Bone marrow (tissue), 2 donors: ENCODE measurements around the gene SLC6A17.
A peak's percentile ranks its signal among the peaks of the same experiment; 100 is the strongest.

Experiments
- DNase-seq, 2 donors: peaks; one replicate each; lab custom pipeline; 2025; lab: John Stamatoyannopoulos, UW

Gene SLC6A17

DNA sequence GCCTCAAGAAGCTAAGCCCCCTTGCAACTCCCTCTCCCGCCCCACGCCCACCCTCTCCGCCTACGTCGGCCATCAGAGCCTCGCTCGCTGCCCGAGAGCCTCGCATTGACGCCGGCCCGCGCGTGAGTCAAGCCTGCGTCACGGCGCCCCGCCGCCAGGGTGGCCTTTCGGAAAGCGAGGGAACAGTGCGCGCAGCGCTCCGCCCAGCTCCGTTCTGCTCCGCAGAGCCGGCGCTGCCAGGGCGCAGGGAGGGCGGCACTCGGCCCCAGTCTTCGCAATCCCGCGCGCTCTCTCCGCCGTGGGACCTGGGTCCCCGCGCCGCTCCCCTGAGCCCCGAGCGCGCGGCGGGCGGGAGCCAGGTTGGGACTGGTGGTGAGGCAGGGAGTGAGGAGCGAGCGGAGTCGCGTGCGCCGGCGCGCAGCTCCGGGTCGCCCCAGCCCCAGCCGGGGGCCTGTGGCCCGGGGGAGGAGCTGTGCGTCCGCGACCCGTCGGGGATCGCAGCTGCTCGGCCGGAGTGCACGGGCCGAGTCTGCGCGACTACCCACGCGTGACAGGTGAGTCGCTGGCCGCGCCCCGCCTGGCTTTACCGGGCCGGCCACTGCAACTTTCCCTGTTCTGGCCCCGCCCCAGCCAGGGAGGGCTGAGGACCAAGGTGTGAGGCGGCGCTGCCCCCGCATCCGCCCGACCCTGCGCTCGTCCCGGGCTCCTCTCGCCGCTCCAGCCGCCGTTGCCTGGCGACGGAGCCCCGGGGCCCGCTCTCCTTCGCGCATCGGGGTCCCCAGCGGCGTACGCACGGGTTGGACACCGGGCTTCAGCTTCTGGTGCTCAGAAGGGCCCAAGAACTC, at the start of gene SLC6A17:
Gene SLC6A17, plus strand, starts transcription at position 165 of the 845 bp plus-strand sequence. CDS start 16,436 bp downstream, outside the sequence.
- DNase-seq = no peak

DNA sequence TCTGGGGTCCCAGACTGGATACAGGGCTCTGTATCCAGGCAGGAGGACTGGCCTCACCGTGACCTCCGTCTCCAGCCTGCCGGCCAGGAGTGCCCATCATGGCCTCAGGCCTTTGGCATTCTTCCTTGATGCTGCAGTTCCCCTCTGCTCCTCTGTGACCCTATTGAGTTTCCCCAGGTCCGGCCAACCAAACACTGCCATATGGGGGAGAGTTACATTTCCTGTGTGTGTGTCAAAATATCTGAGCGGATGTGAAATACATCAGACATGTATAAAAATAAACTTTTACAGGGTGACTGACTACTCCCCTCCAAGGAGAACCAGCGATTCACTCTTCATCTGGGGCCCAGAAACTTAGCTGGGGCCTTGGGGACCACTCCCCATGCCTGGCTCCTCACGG, 48.2 kb upstream of the SLC6A17 start:
- peak in 1 of 2 donors; percentile 63 for DNase-seq

DNA sequence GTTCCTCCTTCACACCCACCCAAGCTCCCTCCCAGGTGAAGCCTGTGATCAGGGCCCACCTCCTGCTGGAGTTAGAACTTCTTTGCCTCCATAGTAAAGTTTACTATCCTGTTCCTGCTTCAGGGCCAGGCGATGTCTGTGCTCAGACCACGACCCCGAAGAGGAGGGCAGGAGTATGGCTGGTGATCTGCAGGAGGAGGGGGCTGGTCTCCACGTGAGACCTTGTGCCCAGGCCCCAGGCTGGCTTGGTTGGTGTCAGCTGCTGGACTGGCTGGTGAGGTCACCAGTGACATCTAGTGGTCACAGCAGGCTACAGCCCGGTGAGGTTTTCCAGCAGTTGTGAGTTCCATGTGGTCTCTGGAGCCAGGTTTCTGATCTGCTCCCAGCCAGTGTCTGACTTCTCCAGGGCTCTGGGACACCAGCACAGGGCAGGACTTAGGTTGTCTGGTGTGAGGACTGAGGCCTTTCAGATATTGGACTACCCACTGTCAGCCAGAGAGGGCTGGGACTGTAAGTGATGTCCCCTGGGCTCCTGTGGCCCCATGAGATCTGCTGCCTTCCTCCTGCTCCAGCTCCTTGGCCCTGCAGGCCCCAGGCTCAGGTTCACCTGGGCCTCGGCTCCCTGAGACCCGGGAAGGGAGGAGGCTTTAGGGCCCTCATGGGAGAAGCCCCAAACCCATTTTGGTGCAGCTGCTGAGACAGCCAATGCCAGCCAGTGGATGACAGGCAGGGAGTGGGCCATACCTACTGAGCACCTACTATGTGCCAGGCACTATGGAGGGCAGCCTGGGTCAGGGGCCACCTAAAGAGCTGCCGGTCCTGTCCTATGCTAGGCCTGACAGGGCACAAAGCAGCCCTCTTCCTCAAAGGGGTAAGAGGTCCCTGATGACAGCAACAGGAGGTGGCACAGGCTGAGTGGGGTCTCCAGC, 44.0 kb upstream of the SLC6A17 start:
- peak; percentile 22 to 40 for DNase-seq

DNA sequence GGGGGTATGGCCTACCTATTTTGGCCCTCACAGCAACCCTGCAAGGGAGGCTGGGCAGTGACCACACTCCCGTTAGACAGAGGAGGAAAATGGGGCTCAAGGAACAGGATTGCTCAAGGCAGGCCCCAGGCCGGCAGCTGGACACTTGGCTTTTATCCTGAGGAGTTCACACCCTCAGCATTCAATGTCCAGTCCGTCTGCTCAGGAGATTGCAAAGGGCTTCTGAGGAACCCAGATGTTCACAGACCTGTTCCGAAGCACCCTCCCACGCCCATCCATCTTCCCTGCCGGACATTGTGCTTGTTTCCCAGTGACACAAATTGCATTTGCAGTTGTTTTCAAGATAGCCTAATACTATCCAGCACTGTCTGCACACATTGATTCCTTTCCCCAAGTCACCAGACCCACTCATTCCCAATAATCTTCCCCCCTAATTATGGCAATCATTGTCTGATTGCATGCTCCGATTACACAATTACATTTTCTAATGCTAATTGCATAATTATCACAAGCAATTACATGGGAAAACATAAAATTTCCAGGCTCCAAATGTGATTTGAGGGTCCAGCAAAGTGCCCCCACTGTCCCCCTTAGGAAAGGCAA, 42.3 kb upstream of the SLC6A17 start:
- DNase-seq = no peak

DNA sequence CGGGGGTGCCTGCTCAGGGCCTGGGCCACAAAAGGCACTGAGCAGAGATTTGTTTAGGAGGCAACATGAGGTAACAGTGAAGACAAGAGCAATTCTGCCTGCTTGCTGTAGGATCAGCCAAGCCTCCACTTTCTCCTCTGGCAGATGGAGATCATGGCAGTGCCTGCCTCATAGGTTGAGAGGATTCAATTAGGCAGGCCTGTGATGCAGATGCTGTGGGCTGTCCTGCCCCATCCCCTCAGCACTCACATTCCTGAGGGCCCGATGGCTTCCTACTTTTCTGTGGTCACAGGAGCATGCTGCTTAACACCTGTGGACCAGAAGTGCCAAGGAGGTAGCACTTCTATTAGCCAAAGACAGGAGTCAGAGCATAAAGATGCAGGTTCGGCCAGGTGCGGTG, 39.2 kb upstream of the SLC6A17 start:
- no peak for DNase-seq

DNA sequence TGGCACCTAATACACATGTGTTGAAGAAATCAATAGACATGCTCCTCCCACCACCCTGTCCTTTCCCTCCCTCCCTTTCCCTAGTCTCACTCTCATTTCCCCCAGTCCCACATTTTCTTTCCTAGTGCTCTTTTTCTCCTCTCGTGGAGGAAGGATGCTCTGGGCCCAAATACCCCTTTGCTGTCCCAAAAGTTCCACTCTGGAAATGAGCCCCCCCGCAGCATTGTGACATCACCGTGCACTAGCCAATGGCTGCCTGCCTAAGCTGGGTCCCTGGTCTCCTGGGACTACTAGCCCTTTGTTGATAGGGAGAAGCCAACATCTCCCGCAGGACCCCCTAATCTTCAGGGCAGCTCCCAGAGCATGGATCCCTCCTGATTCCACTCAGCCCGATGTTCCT, 38.2 kb upstream of the SLC6A17 start, which contains the start of gene UBL4B:
Gene UBL4B, plus strand, starts transcription at position 301 of the 400 bp plus-strand sequence. Its CDS starts 92 bp downstream, at position 393.
- no peak for DNase-seq

DNA sequence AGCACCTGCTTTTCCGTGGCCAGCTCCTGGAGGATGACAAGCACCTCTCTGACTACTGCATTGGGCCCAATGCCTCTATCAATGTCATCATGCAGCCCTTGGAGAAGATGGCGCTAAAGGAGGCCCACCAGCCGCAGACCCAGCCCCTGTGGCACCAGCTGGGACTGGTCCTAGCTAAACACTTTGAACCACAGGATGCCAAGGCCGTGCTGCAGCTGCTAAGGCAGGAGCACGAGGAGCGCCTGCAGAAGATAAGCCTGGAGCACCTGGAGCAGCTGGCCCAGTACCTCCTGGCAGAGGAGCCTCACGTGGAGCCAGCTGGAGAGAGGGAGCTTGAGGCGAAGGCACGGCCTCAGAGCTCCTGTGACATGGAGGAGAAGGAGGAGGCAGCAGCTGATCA, 37.6 kb upstream of the SLC6A17 start:
- no peak for DNase-seq

DNA sequence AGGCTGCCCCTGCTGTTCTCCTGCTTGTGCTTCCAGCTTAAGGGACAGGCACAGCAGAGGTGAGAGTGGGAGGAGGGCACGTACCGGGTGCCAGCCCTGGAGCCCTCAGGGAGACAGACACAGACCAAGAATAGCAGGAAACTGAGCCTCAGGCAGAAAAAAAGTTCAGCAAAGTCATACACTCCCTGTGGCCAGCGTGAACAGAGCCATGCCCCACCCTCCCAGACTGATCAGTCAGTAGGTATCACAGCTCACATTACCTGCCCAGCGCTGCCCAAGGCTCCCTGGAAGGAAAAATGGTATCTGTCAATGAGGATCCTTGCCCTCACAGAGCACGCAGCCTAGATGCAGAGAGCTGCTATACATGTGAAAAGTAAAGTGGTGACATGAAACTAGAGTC, 36.7 kb upstream of the SLC6A17 start:
- no peak for DNase-seq

DNA sequence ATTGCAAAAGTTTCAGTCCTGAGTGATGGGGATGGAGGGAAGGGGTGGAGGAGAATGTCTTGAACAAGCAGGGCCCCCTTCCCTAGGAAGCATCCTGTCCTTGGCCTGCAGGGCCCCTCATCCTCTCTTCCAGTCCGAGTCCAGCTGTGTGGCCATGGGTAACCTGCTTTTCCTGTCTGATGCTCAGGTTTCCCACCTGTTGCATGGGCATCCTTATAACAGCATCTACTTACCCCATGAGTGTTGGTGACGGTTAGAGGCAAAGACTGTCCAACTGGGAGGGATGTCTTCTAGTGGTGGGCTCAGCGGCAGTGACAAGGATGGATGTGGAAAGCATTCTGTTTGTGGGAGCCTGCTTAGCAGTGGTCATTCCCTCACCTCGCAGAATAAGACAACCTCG, 36.1 kb upstream of the SLC6A17 start:
- no peak for DNase-seq

DNA sequence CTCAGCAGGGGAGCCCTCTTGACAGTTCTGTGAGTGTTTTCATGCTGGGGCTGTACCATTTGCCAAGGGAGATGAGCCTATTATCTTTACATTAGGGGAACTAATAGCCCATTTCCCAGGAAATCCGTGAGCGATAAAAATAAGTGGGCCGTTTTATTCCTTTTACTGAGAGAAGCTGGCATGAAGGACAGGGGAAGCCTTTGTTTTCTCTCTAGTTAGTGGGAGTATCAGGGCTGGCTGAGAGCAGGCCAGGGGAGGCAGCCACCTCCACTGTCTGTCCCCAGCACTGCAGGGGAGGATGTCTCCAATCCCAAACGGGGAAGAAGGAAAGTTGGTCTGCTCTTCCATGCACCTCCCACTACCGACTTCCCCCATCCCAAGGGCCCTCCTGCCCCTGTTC, 35.5 kb upstream of the SLC6A17 start:
- DNase-seq = no peak

DNA sequence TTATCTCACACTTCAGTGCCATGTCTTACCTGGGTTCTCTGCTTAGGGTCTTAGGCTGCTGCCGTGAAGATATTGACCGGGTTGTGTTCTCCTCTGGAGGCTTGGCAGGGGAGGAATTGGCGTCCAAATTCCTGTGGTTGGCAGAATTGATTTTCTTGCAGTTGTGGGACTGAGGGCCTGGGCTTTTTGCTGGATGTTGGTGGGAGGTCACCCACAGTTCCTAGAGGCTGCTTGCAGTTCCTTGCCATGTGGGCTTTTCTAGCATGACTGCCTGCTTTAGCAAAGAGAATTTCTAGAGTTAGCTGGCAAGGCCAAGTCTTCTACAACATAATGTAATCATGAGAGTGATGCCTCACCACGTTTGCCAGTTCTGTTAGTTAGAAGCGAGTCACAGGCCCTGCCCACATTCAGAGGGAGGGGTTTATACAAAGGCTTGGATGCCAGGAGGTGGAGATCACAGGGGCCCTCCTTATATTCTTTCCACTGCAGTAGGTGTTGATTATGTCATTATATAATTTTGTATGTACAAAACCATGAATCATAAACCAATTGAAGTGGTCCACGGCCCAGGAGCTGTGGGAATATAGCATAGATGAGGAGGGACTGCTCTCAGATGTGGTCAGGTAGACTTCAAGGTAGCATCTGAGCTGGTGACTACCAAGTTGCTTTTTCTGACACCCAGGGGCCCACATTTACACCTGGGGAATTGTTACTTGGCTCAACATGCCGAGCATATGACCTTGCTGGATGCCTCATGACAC, 31.5 kb upstream of the SLC6A17 start:
- DNase-seq = no peak

DNA sequence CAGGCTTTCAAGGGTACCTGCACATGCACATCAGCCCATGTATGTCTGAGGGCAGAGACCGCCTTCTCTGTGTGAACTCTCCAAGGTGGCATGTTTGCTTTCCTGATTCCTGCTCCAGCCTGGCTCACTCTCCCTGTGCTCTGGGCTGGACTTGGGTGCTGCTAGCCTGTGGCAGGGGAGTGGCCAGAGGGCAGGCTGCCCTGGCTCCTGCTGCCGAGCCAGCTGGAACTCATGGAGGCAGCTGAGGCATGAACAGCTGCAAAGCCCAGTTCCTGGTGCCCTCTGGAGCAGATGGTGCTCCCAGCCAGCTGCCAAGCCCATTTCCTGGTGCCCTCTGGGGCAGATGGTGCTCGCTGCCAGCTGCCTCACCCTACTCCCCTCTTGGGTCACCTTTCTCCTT, 30.5 kb upstream of the SLC6A17 start:
- no peak for DNase-seq

DNA sequence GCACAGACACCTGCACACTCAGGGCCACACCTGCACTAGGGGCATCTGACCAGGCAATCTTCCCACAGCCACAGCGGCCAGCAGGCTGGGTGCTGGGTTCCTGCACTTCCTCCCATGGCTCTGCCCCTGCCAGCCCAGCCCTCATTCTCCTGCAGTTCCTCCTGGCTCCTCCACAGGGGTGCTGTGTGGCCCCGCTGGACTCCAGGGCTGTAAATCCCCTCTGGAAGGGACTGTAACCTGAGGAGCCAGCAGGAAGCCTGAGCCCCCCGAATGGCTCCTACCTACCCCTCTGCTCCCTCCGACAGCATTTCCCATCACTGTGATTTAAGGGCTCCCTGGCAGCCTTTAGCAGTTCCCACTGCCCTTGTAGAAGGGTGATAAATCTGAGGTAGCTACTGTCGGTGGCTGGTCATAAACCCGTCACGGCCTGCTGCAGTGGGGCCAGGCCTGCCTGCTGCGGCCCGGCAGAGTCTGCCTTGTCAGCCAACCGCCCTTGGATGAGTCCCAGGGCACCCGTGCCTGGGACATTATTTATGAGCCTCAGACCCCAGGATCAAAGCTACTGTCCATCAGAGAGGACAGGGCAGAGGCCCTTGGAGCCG, 29.2 kb upstream of the SLC6A17 start:
- DNase-seq = no peak

DNA sequence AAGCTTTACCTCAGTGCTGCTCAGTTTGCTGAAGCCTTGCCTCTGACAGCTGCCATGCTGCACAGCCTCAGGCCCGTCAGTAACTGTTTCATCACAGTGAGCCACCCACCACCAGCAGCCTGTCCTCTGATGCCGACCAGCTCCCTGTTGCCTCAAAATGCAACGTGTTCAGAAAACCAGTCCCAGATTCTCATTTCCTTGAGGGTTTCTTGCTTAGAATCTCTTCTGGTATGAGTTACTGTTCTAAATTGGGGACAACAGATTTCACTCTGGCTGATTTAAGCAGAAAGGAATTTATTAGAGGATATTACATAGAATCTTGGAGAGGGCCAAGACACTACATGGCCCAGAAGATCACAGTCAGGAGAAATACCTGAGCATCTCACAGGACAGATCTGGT, 27.1 kb upstream of the SLC6A17 start:
- no peak for DNase-seq

DNA sequence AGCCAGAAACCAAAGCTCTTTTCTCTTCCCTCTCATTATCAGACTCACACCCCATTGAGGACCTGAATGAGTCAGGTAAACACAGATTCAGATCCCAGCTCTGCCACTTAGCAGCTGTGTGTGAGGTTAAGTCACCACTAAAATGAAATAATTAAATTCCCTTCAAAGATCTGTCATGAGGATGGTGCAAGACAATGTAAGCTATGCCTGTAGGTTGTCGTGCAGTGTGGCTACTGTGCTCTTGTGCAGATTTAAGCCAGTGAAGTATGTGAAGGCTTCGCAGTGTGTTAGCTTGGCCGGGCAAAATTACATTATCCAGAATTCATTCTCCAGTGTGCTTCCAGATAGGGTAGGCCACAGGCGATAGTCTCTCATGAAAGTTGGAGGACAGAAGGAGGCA, 24.5 kb upstream of the SLC6A17 start:
- DNase-seq = no peak

DNA sequence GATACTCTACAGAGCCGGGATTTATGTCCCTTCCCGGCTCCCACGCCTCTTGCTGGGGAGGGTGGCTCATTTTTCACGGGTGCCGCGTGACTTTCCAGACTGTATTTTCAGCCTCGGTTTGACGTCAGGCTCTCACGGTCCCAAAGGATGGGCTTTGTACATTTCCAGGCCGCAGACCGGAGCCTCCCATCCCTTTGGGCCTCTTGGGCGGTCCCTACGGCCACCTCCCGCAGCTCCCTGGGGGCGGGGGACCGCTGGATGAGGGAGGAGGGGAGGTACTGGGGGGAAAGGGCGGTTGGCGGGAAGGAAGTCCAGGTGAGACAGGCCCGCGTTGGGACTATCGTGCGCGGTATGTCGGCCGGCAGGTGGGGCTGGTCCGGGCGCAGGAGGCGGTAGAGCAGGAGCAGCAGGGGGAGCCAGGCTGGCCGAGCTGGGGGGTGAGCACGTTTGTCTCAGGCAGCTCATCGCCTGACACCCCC, 20.1 kb upstream of the SLC6A17 start:
- DNase-seq = no peak

DNA sequence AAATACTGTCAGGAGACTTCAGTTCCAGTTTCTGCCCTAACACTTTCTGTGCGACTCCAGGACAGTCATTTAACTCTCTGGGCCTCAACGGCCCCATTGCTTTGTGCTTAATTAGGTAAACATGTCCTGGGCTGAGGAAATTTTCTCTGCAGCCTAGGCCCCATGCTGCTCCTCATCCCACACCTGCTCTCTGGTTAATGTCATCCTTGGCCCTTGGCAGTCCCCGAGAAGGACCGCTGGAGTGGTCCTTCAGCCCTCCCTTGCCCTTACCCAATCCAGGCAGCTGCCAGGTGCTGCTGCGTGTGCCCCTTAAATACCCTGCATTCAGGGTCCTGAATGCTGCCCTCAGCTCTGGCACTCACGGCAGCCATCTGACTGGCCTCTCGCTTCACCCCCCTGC, 19.3 kb upstream of the SLC6A17 start:
- no peak for DNase-seq

DNA sequence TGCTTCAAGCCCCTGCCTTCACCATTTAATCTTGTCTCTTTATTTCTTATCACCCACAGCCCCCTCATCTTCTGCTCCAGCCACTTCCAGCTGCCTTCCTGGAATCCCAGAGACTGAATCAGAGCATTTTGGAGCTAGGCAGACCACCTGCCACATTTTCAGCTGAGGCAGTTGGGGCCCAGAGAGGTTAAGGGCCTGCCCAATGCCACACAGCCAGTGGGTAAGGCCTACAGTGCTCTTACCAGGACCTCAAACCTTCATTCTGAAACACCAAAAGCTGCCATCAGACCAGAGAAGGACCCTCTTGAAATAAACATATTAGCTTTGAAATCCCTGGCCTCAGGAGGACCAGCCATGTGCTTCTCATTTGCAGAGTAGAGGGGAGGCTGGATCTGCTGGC, 17.6 kb upstream of the SLC6A17 start:
- DNase-seq = no peak

DNA sequence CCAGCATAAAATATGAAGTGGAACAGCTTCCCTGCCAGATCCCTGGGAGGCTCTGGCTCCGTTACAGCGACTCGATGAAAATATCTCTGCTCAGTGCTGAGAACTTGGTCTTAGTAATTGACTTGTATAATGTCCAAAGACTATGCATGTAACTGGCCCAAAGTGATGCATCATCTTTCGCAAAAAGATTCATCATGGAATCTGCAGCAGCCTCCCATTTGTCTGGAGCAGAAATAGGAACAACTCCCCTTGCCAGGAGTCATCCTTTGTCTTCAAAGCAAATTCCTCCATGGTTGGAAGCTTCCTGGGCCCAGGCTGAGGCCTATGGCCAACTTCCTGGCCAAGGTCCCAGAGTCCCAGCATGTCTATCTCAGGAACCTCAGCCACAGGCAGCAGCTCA, 16.9 kb upstream of the SLC6A17 start:
- no peak for DNase-seq

DNA sequence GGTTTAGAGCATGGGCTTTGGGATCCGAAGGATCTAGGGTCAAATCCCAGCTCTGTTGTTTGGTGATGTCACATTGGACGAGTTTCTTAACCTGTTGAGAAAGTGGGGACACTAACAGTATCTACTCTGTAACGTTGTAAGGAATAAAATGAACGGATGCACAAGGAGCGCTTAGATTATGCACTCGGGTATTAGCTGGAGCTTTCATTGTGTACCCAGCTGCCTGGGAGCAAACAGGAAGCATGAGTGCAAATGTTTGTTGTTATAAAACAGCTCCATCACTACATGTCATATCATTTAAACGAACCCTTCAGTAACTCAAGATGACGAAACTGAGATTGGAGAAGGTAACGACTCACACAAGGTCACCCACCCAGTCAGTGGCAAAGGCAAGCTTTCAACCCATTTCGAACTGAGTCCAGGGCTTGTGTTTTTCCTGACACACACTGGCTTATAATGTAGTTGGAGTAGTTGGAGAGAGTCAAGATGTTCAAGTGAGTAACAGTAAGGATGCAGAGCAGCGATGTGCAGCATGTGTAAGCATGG, 16.2 kb upstream of the SLC6A17 start:
- no peak for DNase-seq

DNA sequence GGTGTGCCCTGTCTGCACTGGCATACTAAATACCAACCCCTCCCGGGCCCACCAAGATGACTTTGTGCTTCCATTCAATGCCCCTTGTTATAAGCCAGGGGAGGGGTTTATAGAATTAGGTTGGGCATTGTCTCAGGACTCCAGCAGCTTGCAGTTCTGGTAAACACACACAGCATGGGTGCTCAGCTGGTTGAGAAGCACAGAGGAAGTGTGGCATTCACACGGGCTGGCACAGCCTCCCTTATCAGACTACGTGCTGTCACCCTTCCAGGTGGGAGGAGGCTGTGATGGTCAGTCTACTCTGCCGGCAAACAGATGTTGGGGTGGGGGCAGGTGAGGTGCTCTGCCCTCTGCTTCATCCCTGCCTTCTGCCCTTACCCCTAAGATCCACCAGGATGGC, 15.0 kb upstream of the SLC6A17 start:
- DNase-seq = no peak
